Parathyroid adenoma (tissue), 2 donors: Measurements from ENCODE around the gene EPS15.
"Not testable (repeated sequence)": the region's sequence is repeated elsewhere in the genome, so short reads cannot be mapped to it uniquely, and the experiment has no call there.

Experiments used
- H2AFZ ChIP-seq: fragments of 300-600 bp; sonication (generic); one replicate; pipeline ENCODE4 v1.7.0; 2017; ENCODE audit warnings: antibody characterized with exemption, mild to moderate bottlenecking
- H3K27ac ChIP-seq: fragments of 300-600 bp; sonication (generic); one replicate; pipeline ENCODE4 v1.7.0; 2017
- H3K27me3 ChIP-seq: fragments of 300-600 bp; sonication (generic); one replicate; pipeline ENCODE4 v1.7.0; 2017; ENCODE audit warnings: low read length; ENCODE audit not compliant: control insufficient read depth, insufficient read depth
- H3K36me3 ChIP-seq: fragments of 300-600 bp; sonication (generic); one replicate; pipeline ENCODE4 v1.7.0; 2017; ENCODE audit warnings: low read length; ENCODE audit not compliant: control insufficient read depth, insufficient read depth
- H3K4me1 ChIP-seq: fragments of 300-600 bp; sonication (generic); one replicate; pipeline ENCODE4 v1.7.0; 2017; ENCODE audit warnings: control low read depth
- H3K4me2 ChIP-seq: fragments of 300-600 bp; sonication (generic); one replicate; pipeline ENCODE4 v1.7.0; 2017; ENCODE audit warnings: low read length
- H3K4me3 ChIP-seq: fragments of 300-600 bp; sonication (generic); one replicate; pipeline ENCODE4 v1.7.0; 2017; ENCODE audit warnings: low read depth, low read length
- H3K79me2 ChIP-seq: fragments of 300-600 bp; sonication (generic); one replicate; pipeline ENCODE4 v1.7.0; 2017; ENCODE audit warnings: control low read depth
- H3K9ac ChIP-seq: fragments of 300-600 bp; sonication (generic); one replicate; pipeline ENCODE4 v1.7.0; 2017; ENCODE audit warnings: mild to moderate bottlenecking
- H3K9me3 ChIP-seq: fragments of 300-600 bp; sonication (generic); one replicate; pipeline ENCODE4 v1.7.0; 2017; ENCODE audit warnings: low read length; ENCODE audit not compliant: control insufficient read depth
- TF ChIP-seq, protein P1 (sequence below): fragments of 300-600 bp; sonication (generic); IDR thresholded peaks from one replicate; pipeline ENCODE4 v1.7.0; 2017; ENCODE audit warnings: antibody characterized with exemption, mild to moderate bottlenecking
- donor health status: primary hyperparathyroidism.

EPS15 gene

DNA sequence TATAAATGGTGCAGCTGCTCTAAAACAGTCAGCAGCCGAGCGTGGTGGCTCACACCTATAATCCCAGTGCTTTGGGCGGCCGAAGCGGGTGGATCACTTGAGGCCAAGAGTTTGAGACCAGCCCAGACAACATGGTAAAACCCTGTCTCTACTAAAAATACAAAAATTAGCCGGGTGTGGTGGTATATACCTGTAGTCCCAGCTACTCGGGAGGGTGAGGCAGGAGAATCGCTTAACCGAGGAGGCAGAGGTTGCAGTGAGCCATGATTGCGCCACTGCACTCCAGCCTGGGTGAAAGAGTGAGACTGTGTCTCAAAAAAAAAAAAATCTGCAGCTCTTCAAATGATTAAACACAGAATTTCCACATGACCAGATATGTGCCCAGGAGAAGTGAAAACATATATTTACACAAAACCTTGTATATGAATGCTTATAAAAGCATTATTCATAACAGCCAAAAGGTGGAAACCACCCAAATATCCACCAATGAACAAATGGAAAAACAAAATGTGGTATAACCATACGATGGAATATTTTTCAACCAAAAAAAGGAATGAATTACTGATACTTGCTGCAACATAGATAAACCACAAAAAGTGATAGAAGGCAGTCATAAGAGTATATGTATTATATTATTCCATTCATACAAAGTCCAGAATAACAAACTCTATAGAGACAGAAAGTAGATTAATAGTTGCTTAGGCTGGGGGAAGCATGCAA lies 14.1 kb downstream of the EPS15 start:
- Histone ChIP-seq H3K79me2 (peaks cover 46% of the 10 kb centered on the region), H3K36me3 (no peaks in the 10 kb centered on the region), H3K9me3 (no peaks in the 10 kb centered on the region), H3K27ac (no peak overlapping the region), H2AFZ (no peak overlapping the region), H3K4me2 (no peak overlapping the region), H3K27me3 (no peaks in the 10 kb centered on the region), H3K4me3 (no peak overlapping the region), H3K4me1 (no peaks in the 10 kb centered on the region), H3K9ac (no peak overlapping the region)
- TF ChIP-seq, protein P1, sequence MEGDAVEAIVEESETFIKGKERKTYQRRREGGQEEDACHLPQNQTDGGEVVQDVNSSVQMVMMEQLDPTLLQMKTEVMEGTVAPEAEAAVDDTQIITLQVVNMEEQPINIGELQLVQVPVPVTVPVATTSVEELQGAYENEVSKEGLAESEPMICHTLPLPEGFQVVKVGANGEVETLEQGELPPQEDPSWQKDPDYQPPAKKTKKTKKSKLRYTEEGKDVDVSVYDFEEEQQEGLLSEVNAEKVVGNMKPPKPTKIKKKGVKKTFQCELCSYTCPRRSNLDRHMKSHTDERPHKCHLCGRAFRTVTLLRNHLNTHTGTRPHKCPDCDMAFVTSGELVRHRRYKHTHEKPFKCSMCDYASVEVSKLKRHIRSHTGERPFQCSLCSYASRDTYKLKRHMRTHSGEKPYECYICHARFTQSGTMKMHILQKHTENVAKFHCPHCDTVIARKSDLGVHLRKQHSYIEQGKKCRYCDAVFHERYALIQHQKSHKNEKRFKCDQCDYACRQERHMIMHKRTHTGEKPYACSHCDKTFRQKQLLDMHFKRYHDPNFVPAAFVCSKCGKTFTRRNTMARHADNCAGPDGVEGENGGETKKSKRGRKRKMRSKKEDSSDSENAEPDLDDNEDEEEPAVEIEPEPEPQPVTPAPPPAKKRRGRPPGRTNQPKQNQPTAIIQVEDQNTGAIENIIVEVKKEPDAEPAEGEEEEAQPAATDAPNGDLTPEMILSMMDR = no peak

DNA sequence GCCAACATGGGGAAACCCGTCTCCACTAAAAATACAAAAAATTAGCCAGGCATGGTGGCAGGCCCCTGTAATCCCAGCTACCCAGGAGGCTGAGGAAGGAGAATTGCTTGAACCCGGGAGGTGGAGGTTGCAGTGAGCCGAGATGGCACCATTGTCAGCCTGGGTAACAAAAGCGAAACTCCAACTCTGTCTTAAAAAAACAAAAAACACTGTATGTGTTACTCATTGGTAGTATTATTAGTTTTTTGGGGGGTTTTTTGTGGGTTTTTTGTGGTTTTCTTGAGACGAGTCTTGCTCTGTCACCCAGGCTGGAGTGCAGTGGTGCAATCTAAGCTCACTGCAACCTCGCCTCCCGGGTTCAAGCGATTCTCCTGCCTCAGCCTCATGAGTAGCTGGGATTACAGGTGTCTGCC lies 17.8 kb downstream of the EPS15 start:
- not testable (repeated sequence) for H3K27ac ChIP-seq, H3K4me1 ChIP-seq, H3K36me3 ChIP-seq, H3K27me3 ChIP-seq, H3K4me3 ChIP-seq, H3K9me3 ChIP-seq, H2AFZ ChIP-seq, H3K4me2 ChIP-seq, H3K9ac ChIP-seq
- peaks cover 45% of the 10 kb centered on the region for H3K79me2 ChIP-seq

DNA sequence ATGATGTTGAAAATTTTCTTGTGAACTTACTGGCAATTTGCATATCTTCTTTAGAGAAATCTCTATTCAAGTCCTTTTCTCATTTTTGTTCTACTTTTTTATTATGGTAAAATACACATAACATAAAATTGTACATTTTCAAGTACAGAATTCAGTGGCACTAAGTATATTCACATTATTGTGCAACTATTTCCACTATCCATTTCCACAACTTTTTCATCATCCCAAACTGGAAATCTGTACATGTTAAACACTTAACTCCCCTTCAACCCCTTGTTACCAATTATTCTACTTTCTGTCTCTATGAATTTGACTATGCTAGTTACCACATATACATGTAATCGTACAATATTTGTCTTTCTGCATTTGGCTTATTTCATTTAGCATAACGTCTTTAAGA lies 19.4 kb downstream of the EPS15 start:
- Histone ChIP-seq H3K4me1 (no peaks in the 10 kb centered on the region), H3K27ac (no peak overlapping the region), H3K9me3 (no peaks in the 10 kb centered on the region), H3K4me2 (no peak overlapping the region), H3K9ac (no peak overlapping the region), H3K27me3 (no peaks in the 10 kb centered on the region), H2AFZ (no peak overlapping the region), H3K4me3 (no peak overlapping the region), H3K36me3 (no peaks in the 10 kb centered on the region), H3K79me2 (peaks cover 45% of the 10 kb centered on the region)
- TF ChIP-seq, protein P1 = no peak

DNA sequence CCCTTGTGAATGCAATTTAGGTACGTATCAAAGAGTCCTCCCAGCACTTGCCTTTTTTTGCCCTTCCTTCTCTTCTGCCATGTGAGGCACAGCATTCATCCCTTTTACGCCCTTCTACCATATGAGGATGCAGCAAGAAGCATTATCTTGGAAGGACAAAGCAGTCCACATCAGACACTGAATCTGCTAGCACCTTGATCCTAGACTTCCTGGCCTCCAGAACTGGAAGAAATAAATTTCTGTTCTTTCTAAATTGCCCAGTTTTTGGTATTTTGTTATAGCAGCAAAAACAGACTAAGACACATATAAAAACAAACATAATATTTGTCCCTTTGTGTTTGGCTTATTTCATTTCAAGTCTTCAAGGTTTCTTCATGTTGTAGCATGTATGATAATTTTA lies 20.1 kb downstream of the EPS15 start:
- Histone ChIP-seq H3K9ac (no peak overlapping the region), H3K4me2 (no peak overlapping the region), H3K4me3 (no peak overlapping the region), H3K27ac (no peak overlapping the region), H3K36me3 (no peaks in the 10 kb centered on the region), H2AFZ (no peak overlapping the region), H3K9me3 (no peaks in the 10 kb centered on the region), H3K27me3 (no peaks in the 10 kb centered on the region), H3K79me2 (peaks cover 47% of the 10 kb centered on the region), H3K4me1 (no peaks in the 10 kb centered on the region)
- TF ChIP-seq, protein P1 = no peak

DNA sequence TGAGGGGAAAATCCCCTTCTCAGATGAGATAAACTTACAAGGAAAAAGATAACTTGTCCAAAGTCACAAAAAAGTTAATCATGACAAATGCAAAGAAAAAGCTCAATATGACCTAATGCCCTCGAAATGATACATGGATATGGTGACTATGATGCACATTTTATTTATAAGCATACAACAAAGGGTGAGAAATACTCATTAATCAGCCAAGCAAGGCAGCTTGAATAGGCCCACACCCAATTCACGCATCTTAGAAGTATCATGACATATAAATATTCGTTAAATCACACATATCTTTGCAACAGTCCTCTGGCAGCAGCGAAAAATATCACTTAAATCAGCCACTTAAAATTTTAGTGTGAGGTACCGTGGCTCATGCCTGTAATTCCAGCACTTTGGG lies 21.7 kb downstream of the EPS15 start:
- Histone ChIP-seq H3K27ac (no peak overlapping the region), H3K79me2 (peaks cover 39% of the 10 kb centered on the region), H3K36me3 (no peaks in the 10 kb centered on the region), H3K4me3 (no peak overlapping the region), H2AFZ (no peak overlapping the region), H3K4me1 (no peaks in the 10 kb centered on the region), H3K27me3 (no peaks in the 10 kb centered on the region), H3K4me2 (no peak overlapping the region), H3K9me3 (no peaks in the 10 kb centered on the region), H3K9ac (no peak overlapping the region)
- TF ChIP-seq, protein P1 = no peak
